Middle frontal gyrus (tissue), 1 donor: Measurements from ENCODE around the gene AMER2.
"Not testable (repeated sequence)": the region's sequence is repeated elsewhere in the genome, so short reads cannot be mapped to it uniquely, and the experiment has no call there.

ENCODE experiments used
- DNase-seq: peaks from one replicate; pipeline ENCODE4 v3.0.0-alpha.2; 2015; ENCODE audit warnings: low spot score; ENCODE audit errors: extremely low spot score

AMER2 gene

DNA sequence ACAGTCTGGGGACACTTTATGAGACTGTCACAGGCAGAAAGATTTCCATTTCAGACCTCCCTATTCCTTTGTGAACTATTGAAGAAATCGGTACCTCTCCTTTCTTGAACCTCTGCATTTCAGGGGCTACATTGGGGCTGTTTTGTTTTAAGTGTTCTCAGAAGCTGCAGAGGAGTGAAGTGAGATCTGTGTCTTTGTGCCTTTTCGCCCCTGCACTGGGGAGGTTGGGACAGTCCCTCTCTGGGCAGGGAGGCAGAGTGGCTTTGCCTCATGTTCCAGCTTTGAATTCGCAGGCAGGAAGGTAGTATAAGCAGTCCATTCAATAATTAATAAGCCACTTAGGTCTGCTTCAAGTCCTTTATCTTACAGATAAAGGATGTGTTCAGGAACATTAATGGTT lies 9.5 kb upstream of the AMER2 start:
- no peak for DNase-seq

- DNase-seq: no peak
Observed at GRCh38 chr13:25180775-25181537, 8.9 kb upstream of the AMER2 start.

- no peak for DNase-seq
Observed at GRCh38 chr13:25179832-25180774, 8.0 kb upstream of the AMER2 start.

DNA sequence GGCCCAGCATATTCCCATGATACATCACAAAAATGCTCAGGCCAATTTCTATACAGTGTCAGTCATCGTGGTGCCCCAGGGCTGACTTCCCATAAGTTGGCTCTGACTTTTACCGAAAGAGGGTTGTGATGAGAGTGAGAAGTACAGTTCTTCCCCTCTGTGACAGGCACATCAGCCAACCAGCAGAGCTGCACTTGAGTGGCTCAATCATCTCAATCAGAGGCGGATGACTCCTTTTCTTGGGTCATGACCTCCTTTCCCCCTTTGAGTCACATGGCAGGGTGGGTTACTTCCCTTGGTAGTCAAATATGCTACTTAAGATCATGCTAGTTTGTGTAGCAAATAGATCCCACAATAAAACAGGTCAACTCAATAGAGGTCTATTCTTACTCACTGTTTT lies 6.9 kb upstream of the AMER2 start:
- no peak for DNase-seq

DNA sequence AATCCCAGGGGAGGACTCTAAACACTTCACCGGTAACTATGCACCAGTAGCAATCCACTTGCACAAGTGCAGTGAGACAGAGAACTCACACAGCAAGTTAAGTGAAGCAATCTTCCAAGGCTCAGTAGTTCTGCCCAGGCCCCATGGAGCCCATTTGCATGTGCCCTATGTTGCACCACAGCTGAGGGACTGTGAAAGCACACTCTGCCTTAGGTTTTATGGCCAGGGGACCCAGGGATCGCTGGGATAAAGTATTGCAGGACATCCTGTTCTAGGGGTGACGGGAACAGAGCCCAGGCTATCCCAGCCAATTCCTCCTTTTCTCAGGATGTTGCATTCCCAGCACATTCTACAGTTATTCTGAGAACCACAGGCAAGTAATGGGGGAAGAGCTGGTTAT lies 6.0 kb upstream of the AMER2 start:
- no peak for DNase-seq

GRCh38 chr13:25177636-25178035 lies 5.5 kb upstream of the AMER2 start:
- no peak for DNase-seq

- DNase-seq: no peak
Observed at GRCh38 chr13:25177012-25177411, 4.9 kb upstream of the AMER2 start.

DNA sequence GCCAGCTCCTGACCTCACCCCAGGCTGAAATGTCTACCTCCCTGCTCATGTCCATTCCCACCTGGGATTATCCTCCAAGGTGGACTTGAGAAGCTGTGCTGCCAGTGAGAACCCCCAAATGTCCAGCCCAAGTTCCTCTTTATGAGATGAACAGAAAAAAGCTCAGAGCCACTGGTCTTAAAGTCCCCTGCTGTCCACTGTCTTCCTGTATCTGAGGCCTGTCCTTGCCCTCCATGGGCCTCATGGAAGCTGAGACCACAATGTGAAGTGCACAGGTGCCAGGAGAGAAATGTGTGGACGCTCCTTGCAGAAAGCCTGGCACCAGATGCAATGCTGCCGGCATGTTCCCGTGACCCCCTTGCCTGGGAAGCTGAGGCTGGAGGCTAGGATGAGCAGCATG lies 3.3 kb upstream of the AMER2 start:
- DNase-seq: no peak

- DNase-seq: no peak
Observed at GRCh38 chr13:25175026-25175425, 2.9 kb upstream of the AMER2 start.

- no peak for DNase-seq
Observed at GRCh38 chr13:25174304-25174703, 2.2 kb upstream of the AMER2 start.

DNA sequence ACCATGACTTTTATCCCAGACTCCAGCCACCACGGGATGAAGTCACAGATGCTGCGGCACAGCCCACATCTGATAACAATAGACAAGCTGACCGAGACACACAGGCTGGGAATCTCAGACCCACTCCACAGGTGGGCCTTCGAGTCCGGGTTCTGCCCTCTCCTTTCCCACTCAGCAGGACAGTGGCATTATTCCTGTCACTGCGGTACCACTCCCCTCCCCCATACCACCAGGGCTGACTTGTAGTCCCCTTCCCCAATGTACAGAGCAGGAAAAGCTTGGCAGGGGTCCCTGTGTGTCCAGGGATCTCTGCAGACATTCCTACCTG lies 179 bp upstream of the AMER2 start:
- no peak for DNase-seq

GRCh38 chr13:25171170-25171516 lies 945 bp downstream of the AMER2 start:
- no peak for DNase-seq

- no peak for DNase-seq
Observed at GRCh38 chr13:25170554-25171111, 1.5 kb downstream of the AMER2 start.

DNA sequence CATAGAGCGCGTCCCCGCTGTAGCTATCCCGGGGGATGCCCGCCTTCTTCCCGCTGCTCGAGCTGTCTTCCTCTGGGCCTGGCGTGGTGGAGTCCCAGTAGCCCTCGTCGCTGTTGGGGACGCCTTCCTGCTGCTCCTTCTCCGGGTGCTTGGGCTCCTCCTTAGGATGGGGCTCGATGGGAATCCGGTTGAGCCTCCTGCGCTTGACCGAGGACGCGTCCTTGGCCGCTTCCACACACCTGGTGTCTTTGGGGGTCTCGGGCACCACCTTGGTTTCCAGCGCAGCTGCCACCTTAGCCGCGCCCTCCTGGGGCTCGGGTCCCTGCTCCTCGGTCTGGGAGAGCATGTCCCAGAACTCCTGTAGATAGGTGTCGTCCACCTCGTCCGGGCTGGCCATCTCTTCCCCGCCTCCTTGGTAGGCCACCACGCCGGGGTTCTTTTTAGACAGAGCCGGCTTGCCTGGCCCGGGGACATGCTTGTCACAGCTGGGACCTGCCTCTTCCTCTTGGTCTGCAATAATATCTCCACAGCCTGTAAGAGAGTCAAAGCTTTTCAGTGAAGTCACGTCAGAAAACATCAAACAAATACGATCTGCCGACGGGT lies 2.0 kb downstream of the AMER2 start:
- no peak for DNase-seq

DNA sequence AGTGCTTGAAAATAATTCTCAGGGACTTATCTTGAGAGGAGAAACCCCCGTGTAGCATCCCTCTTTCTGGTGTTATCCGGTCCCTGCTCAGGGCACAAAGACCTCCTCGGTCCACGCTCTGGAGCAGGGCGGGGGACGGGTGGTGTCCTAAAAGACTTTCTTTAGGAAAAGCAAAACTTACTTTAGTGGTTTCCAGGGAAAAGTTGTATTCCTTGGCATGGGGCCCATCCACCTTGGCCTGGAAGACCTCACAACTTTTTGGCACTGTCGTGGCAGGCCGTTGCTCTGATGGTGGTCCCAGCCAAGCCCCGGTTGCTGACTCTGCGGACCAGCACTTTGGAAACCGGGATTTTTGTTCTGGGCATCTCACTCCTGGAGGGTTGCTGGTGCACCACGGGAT lies 2.7 kb downstream of the AMER2 start:
- no peak for DNase-seq

DNA sequence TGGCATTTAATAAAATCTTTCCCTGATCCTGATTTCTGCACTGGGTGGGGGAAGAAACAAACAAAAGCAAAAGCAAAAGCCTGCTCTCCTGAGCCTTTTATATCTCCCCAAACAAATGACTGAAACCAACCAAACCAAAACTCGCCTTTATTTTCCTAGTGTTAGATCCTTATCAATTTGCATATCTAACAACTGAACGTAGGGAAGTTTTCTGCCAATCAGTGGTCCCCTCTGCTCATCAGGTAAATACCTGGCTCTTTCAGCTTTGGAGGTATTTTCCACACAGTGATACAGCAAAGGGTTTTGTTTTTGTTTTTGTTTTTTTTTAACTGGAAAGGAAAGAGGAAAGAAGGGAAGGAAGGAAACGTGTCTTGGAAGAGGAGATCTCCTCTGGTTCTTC lies 3.3 kb downstream of the AMER2 start:
- DNase-seq: no peak

- no peak for DNase-seq
Observed at GRCh38 chr13:25167382-25168174, 4.5 kb downstream of the AMER2 start.

DNA sequence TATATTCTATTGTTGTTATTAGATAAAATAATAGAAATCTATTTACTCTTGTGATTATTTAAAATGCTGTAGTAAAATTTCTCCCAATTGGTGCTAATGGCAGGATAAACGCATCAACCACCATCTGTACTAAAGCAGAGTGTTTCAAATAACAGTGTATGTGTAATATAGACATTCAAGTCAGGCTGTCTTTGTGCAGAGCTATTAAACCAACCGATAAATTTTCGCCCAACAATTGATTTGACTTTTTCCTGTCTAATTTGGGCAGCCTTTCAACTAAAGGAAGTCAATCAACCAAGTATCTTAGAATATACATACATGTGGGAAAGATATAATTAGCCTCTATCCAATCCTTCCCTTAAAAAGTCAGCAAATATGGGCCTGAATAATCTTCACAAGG lies 5.8 kb downstream of the AMER2 start:
- DNase-seq: no peak

DNA sequence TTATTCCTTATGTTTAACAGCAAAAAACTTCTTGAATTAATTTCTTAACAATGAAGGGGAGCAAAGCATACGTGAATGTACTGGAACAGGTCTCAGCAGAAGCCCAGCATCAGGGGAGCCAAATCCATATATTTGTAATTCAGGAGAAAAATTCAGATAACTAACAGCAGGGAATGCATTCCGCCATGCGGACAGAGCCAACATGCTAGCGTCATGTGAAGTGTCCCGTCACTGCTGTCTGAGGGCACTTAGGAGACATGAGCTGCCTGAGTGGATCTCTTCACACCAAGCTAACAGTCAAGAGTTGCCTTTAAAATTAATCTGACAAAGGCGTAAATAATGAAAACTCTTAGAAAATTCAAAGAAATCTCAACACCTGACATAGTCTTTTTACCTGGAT lies 6.4 kb downstream of the AMER2 start:
- DNase-seq: no peak

GRCh38 chr13:25165163-25165562 lies 6.9 kb downstream of the AMER2 start:
- DNase-seq: not testable (repeated sequence)

GRCh38 chr13:25157681-25158080 lies 14.4 kb downstream of the AMER2 start:
- no peak for DNase-seq
